Right hindlimb (tissue), 1 donor: Measurements from ENCODE around the gene ENDOD1.

Experiments used
- DNase-seq: peaks from one replicate; pipeline ENCODE4 v3.0.0-alpha.2; 2018

ENDOD1 gene

DNA sequence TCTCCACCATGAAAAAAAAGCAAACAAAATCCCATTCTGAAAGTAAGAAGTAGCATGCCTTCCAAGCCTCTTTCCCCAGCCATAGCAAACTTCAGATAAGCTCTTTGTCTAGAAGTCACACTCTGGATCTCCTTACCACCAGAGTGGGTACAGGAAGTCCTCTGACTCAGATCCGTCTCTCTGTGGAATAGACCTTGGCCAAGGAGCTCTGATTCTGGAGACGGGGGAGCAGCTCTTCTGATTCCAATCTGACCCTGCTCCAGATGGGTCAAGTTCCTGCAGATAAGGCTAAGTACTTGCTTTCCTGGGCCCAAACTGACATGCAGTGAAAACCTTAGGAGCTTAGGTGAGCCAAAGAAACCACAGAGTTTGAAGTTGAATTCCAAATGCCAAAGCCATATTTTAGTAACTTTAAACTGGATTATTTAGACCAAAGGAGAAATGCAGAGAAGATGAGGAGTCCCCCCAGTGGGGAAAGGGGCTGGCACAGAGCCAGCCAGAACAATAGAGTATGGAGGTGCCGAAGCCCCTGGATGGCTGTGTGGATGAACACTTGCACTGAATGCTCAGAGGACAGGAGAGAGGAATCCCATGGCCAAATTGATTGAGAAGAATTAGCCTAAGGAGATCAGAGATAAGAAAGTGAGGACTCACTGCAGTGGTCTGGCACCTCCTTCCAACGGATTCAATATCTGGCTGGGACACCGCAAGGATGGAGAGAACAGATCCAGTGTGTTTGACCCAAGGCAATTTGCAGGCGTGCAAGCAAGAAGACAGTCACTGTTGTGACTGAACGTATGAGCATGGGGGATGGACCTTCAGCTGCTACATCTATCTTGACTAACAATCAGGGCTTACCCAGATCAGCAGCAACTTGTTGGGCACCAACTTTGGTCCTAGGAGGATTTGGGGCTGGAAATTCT is 54.9 kb downstream of the ENDOD1 start:
- no peak for DNase-seq

GRCh38 chr11:95145430-95146060 is 55.9 kb downstream of the ENDOD1 start:
- no peak for DNase-seq

- peak; percentile 59 for DNase-seq
These were observed 57.8 kb downstream of the ENDOD1 start for GRCh38 chr11:95147364-95147905.

DNA sequence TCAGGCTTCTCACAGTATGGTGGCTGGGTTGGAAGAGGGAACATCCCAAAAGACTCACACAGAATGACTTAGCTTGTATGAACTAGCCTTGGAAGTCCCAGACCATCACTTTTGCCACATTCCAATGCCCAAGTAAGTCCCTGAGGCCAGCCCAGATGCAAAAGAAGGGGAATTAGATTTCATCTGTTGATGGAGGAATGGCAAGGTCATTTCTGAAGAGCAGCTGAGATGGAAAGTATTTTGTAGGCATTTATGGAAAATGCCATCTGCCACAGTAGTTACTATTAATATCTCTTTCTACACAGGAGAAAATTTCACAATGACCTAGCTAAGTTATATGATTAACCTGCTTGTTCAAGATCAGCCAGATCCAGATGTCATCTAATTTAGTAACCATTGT is 58.8 kb downstream of the ENDOD1 start:
- DNase-seq: no peak

GRCh38 chr11:95148938-95149337 is 59.3 kb downstream of the ENDOD1 start:
- DNase-seq: no peak

- peak; percentile 47 for DNase-seq
These were observed 60.2 kb downstream of the ENDOD1 start for GRCh38 chr11:95149651-95150364.

GRCh38 chr11:95150956-95151684 is 61.5 kb downstream of the ENDOD1 start:
- DNase-seq: peak; percentile 94

DNA sequence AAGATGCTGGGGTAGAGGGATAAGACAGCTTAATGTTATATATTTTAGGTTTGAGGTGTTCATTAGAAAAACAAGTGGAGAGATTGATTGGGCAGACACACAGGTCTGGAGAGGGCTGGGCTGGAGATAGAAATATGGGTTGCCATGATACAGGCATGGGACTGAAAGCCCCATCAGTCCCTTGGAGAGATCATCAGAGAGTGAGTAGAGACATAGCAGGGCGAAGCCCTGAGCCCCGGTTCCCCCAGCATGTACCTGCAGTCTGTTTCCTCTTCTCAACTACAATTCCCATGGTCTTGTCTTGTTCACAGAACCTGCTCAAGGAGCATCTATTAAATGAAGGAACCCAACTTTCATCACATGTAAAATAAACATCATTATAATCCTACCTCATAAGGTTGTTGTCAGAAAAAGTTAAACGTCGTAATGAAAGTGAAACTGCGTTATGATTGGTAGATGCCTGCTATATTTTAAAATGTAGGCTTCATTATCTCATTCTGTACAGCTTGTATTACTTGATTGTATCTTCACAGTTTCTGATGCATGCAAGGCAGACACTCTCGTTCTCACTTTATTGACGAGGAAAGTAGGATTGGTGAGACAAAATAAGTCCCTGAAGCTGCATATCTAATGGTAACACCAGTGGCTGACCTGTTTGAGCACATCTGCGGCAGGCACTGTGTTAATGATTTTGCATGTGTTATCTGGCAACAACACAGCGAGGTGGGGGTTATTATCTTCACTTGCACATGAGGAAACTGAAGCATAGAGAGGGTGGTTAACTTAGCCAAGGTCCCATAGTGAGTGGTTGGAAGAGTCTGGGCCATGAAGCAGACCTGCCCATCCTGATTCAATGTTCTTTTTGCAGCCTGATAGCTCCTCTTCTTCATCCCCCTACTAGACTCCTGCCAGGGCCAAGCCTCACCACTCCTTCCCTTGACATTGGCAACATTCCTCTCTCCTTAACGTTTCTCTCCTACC is 63.5 kb downstream of the ENDOD1 start:
- DNase-seq: no peak

- DNase-seq: no peak
These were observed 64.2 kb downstream of the ENDOD1 start for GRCh38 chr11:95153857-95154246.

GRCh38 chr11:95154514-95154913 is 64.9 kb downstream of the ENDOD1 start:
- peak; percentile 52 for DNase-seq

DNA sequence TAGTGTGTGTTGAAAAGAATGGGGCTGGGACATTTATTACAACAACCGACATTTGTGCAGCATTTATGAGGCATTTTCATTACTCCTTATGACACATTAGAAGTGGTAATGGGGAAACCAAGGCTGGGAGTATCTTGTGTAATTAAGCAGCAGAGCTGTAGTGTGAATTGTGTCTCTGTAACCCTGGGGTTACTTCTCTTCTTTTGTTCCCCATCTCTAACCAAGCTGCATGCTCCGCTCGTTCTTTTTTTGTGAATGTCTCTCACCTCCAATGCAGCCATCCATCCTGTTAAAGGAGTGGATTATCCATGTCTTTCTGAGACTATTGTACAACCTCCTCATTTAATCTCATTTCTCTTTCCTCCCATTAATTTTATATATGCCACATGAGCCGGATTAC is 65.7 kb downstream of the ENDOD1 start:
- DNase-seq: no peak

DNA sequence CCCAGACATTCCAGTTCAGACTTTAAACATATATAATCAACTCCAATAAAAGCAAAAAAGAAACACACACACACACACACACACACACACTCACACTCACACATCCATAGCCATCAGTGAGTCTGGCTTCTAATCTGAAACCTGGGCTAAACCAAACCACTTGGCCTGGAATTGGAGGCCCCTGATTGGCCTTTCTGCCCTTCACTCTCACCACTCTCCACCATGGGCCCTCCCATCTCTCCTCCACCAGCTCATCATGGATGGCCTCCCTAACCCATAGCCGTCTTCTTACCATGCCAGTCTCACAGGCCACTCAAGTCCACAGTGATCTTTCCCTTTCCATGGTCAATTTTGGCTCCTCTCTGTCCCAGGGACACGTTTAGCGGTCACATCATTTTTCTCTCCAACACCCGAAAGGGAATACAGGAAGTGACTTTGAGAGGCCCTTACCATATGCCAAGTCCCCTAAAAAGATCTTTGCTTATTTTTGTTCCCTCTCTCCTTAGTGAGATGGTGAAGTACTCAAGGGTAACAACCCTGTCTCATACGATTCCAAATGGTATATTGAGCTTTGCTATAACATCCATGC is 66.6 kb downstream of the ENDOD1 start:
- no peak for DNase-seq

DNA sequence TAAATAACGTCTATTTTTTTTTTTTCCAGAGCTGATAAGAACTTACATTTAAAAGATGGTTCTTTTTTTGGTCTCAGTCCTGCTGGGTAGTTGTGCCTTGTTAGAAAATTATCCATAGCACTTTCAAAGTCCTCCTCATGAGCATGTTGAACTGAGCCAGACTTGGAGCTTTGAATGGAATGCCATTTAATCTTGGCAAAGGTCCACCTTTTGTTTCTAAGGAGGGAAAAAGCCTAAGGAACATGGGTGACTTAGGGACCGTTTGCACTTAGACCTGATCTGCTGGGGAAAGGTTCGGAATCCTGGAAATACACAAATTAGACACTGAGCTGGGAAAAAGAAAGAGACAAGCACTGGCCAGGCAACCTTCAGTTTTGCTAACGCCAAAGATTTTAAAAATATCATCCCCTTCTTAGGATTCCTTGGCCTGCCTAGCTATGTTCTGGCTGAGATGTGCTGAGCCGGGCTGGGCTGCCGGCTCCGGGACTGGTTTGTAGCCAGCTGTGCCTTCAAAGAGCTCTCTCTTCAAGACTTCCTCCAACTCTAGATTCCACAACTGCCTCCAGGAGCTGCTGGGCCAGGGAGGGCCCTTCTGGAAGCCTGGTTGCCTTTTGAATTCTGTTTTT is 67.4 kb downstream of the ENDOD1 start:
- peak; percentile 82 for DNase-seq

DNA sequence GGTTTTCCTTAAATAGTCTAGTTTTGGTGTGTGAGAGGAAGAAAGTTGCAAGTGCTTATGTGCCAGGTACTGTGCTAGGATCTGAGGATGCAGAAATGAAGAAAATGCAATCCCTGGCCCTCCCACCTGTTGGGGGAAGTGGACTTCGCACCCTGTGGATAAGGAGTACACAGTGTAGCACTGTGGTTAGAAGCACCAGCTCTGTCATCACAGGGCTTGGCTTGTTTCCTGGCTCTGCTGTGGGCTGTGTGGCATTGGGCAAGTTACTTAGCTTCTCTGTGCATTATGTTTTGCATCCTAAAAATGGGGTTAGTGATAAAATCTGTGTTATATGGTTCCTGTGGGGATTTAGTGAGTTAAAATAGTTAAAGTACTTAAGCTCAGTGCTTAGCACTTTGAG is 68.2 kb downstream of the ENDOD1 start:
- no peak for DNase-seq

DNA sequence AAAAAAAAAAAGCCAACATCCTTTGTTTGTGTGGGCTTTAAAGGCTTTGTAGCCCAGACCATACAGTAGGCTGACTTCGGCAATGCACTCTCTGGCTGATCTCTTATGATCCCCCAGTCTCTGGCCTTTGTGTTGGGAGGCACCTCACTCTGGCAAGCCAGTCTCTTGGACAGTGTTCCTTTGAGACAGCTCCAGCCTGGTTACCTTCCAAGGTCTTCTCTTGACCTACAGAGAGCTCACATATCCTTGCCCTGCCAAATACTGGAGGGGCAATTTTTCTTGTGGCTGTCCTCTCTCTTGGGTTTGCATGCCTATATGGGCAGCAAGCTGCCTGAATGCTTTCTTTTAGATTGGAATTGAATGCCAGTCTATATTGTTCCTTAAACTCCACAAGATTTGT is 71.6 kb downstream of the ENDOD1 start:
- no peak for DNase-seq

GRCh38 chr11:95163106-95163505 is 73.5 kb downstream of the ENDOD1 start:
- no peak for DNase-seq

- DNase-seq: no peak
These were observed 76.0 kb downstream of the ENDOD1 start for GRCh38 chr11:95165638-95166037.

- no peak for DNase-seq
These were observed 77.1 kb downstream of the ENDOD1 start for GRCh38 chr11:95166781-95167180.

DNA sequence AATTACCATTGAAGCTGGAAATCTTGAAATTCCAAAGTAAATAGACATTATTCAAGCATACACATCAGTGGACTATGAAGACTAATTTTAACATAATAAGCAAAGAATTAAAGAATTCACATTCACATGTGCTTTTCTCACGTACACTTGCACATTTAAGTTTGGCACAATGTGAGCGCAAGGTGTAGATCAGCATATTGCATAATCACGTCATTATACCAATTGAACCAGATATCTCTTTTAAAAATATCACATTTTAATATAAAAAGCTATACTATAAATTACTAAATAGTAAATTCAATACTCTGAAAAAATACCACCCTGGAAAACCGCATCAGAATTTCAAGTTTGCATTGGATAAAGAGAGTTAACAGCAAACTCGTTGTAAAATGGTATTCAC is 80.6 kb downstream of the ENDOD1 start:
- no peak for DNase-seq

DNA sequence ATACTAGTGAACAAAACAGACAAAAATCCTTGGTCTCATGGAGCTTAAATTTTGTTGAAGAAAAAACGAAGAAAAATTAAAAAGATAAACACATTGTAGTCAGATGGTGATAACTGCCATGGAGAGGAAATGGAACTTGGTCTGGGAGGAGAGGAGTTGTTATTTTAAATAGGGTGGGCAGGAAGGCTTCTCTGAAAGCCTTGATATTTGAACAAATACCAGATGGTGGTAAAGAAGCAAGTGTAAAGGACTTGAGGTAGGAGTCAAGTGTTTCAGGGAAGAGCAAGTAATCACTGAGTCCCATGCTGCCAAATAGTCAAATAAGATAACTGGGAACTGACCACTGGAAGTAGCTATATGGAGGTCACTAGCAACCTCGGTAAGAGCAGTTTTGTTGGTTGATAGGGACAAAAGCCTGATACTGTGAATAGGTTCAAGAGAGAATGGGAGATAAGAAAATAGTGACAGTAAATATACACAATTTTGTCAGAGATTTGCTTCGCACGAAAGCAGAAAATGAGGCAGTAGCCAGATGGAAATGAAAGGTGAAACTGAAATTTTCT is 86.3 kb downstream of the ENDOD1 start:
- no peak for DNase-seq
